K562 (cell line): ENCODE results near the gene ACBD4. TPM values are rescaled to one million over a fixed set of nuclear protein-coding genes. Genes with fewer than 3 reads are reported as not detected.
A peak's percentile ranks its signal among the peaks of the same experiment; 100 is the strongest.

ENCODE experiments used
- FOXJ2 ChIP-seq: fragments of 200-800 bp; sonication (Bioruptor generic); IDR thresholded peaks from 2 replicates; pipeline ENCODE4 v1.6.1; 2016; ENCODE audit warnings: missing genetic modification characterization, missing compliant biosample characterization
- HDAC8 ChIP-seq: fragments of 450-650 bp; IDR thresholded peaks from 2 replicates; pipeline ENCODE4 v1.6.1; 2016; ENCODE audit warnings: mild to moderate bottlenecking, missing genetic modification characterization, moderate library complexity, missing compliant biosample characterization
- IRF1 ChIP-seq: sonication (generic); formaldehyde crosslinking; IDR thresholded peaks from 2 replicates; pipeline ENCODE4 v1.8.0; 2022; ENCODE audit warnings: missing genetic modification reagents, mild to moderate bottlenecking, borderline replicate concordance
- NFIC ChIP-seq: fragments of 450-650 bp; IDR thresholded peaks from 2 replicates; pipeline ENCODE4 v1.6.1; 2017; ENCODE audit warnings: mild to moderate bottlenecking, inconsistent platforms
- RBM22 ChIP-seq: fragments of 200-400 bp; formaldehyde crosslinking; IDR thresholded peaks from 2 replicates; pipeline ENCODE4 v1.6.1; 2018; ENCODE audit warnings: low read length, low read depth; ENCODE audit not compliant: poor library complexity, severe bottlenecking
- RHOXF2B ChIP-seq: fragments of 250-450 bp; sonication (Bioruptor Pico); conservative IDR thresholded peaks from 2 replicates; pipeline ENCODE4 v1.5.1; 2021
- RUNX1 ChIP-seq: sonication (generic); IDR thresholded peaks from 2 replicates; pipeline ENCODE4 v1.6.1; 2016; ENCODE audit warnings: antibody characterized with exemption, low read depth
- SP1 ChIP-seq: sonication (generic); formaldehyde crosslinking; IDR thresholded peaks from 2 replicates; pipeline ENCODE4 v1.8.1; 2022; ENCODE audit warnings: mild to moderate bottlenecking, missing genetic modification reagents
- TCF15 ChIP-seq: fragments of 250-450 bp; sonication (Bioruptor Pico); IDR thresholded peaks from 2 replicates; pipeline ENCODE4 v1.8.0; 2022; ENCODE audit warnings: moderate library complexity, mild to moderate bottlenecking, inconsistent platforms
- TCF7L2 ChIP-seq: fragments of 150-350 bp; IDR thresholded peaks from 2 replicates; pipeline ENCODE4 v1.6.1; 2016; ENCODE audit warnings: low read depth, mild to moderate bottlenecking, low read length, moderate library complexity
- ZBTB40 ChIP-seq, 2 experiments: fragments of 450-650 bp in 1 of 2; sonication (generic) in 1 of 2; formaldehyde crosslinking in 1 of 2; IDR thresholded peaks; 2 replicates each; pipeline versions ENCODE4 v1.7.1 to v1.9.0; 2016 to 2022; ENCODE audit warnings: inconsistent platforms in 1 of 2, mild to moderate bottlenecking in 1 of 2, missing genetic modification reagents in 1 of 2
- ZNF592 ChIP-seq: fragments of 450-650 bp; IDR thresholded peaks from 2 replicates; pipeline ENCODE4 v1.6.1; 2017; ENCODE audit warnings: antibody characterized with exemption, mild to moderate bottlenecking
- polyA plus RNA-seq, 8 experiments: library from polyadenylated mRNA; depleted of rRNA in 4 of 8; stranded (reverse) in 5 of 8; unstranded in 3 of 8; fragments of >200 nt; fragmentation: Nextera tagmentation in 2 of 8; fragmentation: Illumina TruSeq in 1 of 8; extraction: Ambion mirVana in 2 of 8; extraction: Trizol in 1 of 8; gene quantifications; 2 replicates each; pipeline versions ENCODE4 v1.2.1 to v1.2.3, GENCODE V29; 2011 to 2014; ENCODE audit warnings: inconsistent platforms in 1 of 8, missing spikeins in 1 of 8
- total RNA-seq, 7 experiments: library from RNA; depleted of rRNA in 6 of 7; stranded (reverse); fragments of >200 nt in 6 of 7; fragmentation: Illumina TruSeq in 2 of 7; extraction: Trizol in 2 of 7; gene quantifications; 2 replicates each; pipeline versions ENCODE4 v1.2.1 to v1.2.3, GENCODE V29; 2011 to 2021; ENCODE audit warnings: low replicate concordance in 1 of 7

The ACBD4 gene
- total and polyA plus RNA-seq, 9 of the 15 experiments (the other 6 are each of a cell fraction or from before 2014, with no cell fraction given) = 0.14 to 6.9 (median 4.6) TPM

- TF ChIP-seq ZBTB40 (IDR thresholded peaks at IDR 0.05) = no peak
- no peak for TF ChIP-seq ZBTB40 (CRISPR knock-in tag; IDR thresholded peaks at IDR 0.05)
- TF ChIP-seq SP1 (CRISPR knock-in tag) = peak; percentile 40; the same call in 1 of the 2 replicates
- TF ChIP-seq RHOXF2B = no peak
- no peak for TF ChIP-seq TCF7L2
- TF ChIP-seq RUNX1 = no peak
- no peak for TF ChIP-seq FOXJ2 (tag)
- TF ChIP-seq HDAC8 (tag) = no peak
- TF ChIP-seq ZNF592 = 0 out of 2 replicates have a peak, but pooled peaks have one; percentile 48
- TF ChIP-seq IRF1 (CRISPR knock-in tag) = no peak
- peak; percentile 75 for TF ChIP-seq NFIC
- no peak for TF ChIP-seq RBM22
- no peak for TF ChIP-seq TCF15 (CRISPR knock-in tag)
Observed at GRCh38 chr17:45144199-45145034, 8.9 kb downstream of the ACBD4 start (continued).
